K562 (cell line): Measurements from ENCODE around the gene MED13L. TPM values are rescaled to one million over a fixed set of nuclear protein-coding genes. Genes with fewer than 3 reads are reported as not detected.

ENCODE experiments used
- ATF7 ChIP-seq: fragments of 450-650 bp; IDR thresholded peaks from 2 replicates; pipeline ENCODE4 v1.7.1; 2014; ENCODE audit warnings: mild to moderate bottlenecking, moderate library complexity
- CHD2 ChIP-seq: IDR thresholded peaks from 2 replicates; pipeline ENCODE4 v1.6.1; 2011; ENCODE audit warnings: low read depth, low read length
- E2F6 ChIP-seq, 2 experiments: IDR thresholded peaks; 2 replicates each; pipeline ENCODE4 v1.6.1; 2011; ENCODE audit warnings: borderline replicate concordance in 1 of 2, control low read depth in 1 of 2, low read depth in 1 of 2, low read length in 1 of 2, mild to moderate bottlenecking in 1 of 2, mixed read lengths in 1 of 2, moderate library complexity in 1 of 2; ENCODE audit not compliant: insufficient read depth in 1 of 2, insufficient read length in 1 of 2, poor library complexity in 1 of 2, severe bottlenecking in 1 of 2; ENCODE audit errors: extremely low read depth in 1 of 2
- EGR1 ChIP-seq: fragments of 450-650 bp; conservative IDR thresholded peaks from 2 replicates; pipeline ENCODE4 v1.6.1; 2017; ENCODE audit warnings: mild to moderate bottlenecking
- ELK1 ChIP-seq: sonication (generic); formaldehyde crosslinking; IDR thresholded peaks from 2 replicates; pipeline ENCODE4 v1.8.1; 2022; ENCODE audit warnings: missing genetic modification reagents
- FOXJ2 ChIP-seq: fragments of 200-800 bp; sonication (Bioruptor generic); IDR thresholded peaks from 2 replicates; pipeline ENCODE4 v1.6.1; 2016; ENCODE audit warnings: missing genetic modification characterization, missing compliant biosample characterization
- RFX5 ChIP-seq: IDR thresholded peaks from 2 replicates; pipeline ENCODE4 v1.6.1; 2011; ENCODE audit warnings: low read depth, mild to moderate bottlenecking, improper control_type of control experiment, low read length
- SMARCA5 ChIP-seq: fragments of 450-650 bp; IDR thresholded peaks from 2 replicates; pipeline ENCODE4 v1.6.1; 2016
- YBX1 ChIP-seq: fragments of 450-650 bp; IDR thresholded peaks from 2 replicates; pipeline ENCODE4 v1.7.1; 2016; ENCODE audit warnings: mild to moderate bottlenecking
- ZBTB8A ChIP-seq: fragments of 450-650 bp; IDR thresholded peaks from 2 replicates; pipeline ENCODE4 v1.6.1; 2018; ENCODE audit warnings: mild to moderate bottlenecking, moderate library complexity; ENCODE audit not compliant: partially characterized antibody
- ZNF583 ChIP-seq: fragments of 250-450 bp; sonication (Bioruptor Pico); IDR thresholded peaks from 2 replicates; pipeline ENCODE4 v1.4.0; 2020
- ZNF586 ChIP-seq: fragments of 450-650 bp; formaldehyde crosslinking; conservative IDR thresholded peaks from 2 replicates; pipeline ENCODE4 v1.4.0; 2020; ENCODE audit warnings: mild to moderate bottlenecking, moderate library complexity
- polyA plus RNA-seq, 8 experiments: library from polyadenylated mRNA; depleted of rRNA in 4 of 8; stranded (reverse) in 5 of 8; unstranded in 3 of 8; fragments of >200 nt; fragmentation: Nextera tagmentation in 2 of 8; fragmentation: Illumina TruSeq in 1 of 8; extraction: Ambion mirVana in 2 of 8; extraction: Trizol in 1 of 8; gene quantifications; 2 replicates each; pipeline versions ENCODE4 v1.2.1 to v1.2.3, GENCODE V29; 2011 to 2014; ENCODE audit warnings: inconsistent platforms in 1 of 8, missing spikeins in 1 of 8
- total RNA-seq, 7 experiments: library from RNA; depleted of rRNA in 6 of 7; stranded (reverse); fragments of >200 nt in 6 of 7; fragmentation: Illumina TruSeq in 2 of 7; extraction: Trizol in 2 of 7; gene quantifications; 2 replicates each; pipeline versions ENCODE4 v1.2.1 to v1.2.3, GENCODE V29; 2011 to 2021; ENCODE audit warnings: low replicate concordance in 1 of 7
- TF ChIP-seq, protein P1 (sequence below): fragments of 450-650 bp; IDR thresholded peaks from 2 replicates; pipeline ENCODE4 v1.6.1; 2016; ENCODE audit warnings: mild to moderate bottlenecking, moderate library complexity
- TF ChIP-seq, protein P2 (sequence below), 3 experiments: fragments of 200-800 bp in 1 of 3; sonication (Bioruptor generic) in 1 of 3; sonication (generic) in 1 of 3; formaldehyde crosslinking in 1 of 3; IDR thresholded peaks; 2 replicates each; pipeline versions ENCODE4 v1.6.1 to v1.8.0; 2016 to 2022; ENCODE audit warnings: mild to moderate bottlenecking in 2 of 3, missing compliant biosample characterization in 2 of 3, missing genetic modification characterization in 2 of 3, missing genetic modification reagents in 1 of 3

MED13L gene
- total and polyA plus RNA-seq, 9 of the 15 experiments (the other 6 are each of a cell fraction or from before 2014, with no cell fraction given) = 13.4 to 90.3 (median 36.9) TPM

GRCh38 chr12:115918763-115919162 is 358.7 kb downstream of the MED13L start (continued):
- TF ChIP-seq ELK1 (CRISPR knock-in tag) (no peak), CHD2 (peak; percentile 88), FOXJ2 (tag) (no peak), ZBTB8A (no peak), EGR1 (no peak), YBX1 (no peak), ATF7 (no peak), SMARCA5 (no peak), RFX5 (no peak), ZNF586 (CRISPR knock-in tag) (no peak), ZNF583 (no peak), E2F6 (IDR thresholded peaks at IDR 0.05; ENCODE audit: borderline replicate concordance in 1 of 2, extremely low read depth in 1 of 2, insufficient read depth in 1 of 2, insufficient read length in 1 of 2, low read depth in 1 of 2, low read length in 1 of 2, poor library complexity in 1 of 2, severe bottlenecking in 1 of 2) (peak in 1 of 2 experiments; percentile 25)
- TF ChIP-seq, protein P1, sequence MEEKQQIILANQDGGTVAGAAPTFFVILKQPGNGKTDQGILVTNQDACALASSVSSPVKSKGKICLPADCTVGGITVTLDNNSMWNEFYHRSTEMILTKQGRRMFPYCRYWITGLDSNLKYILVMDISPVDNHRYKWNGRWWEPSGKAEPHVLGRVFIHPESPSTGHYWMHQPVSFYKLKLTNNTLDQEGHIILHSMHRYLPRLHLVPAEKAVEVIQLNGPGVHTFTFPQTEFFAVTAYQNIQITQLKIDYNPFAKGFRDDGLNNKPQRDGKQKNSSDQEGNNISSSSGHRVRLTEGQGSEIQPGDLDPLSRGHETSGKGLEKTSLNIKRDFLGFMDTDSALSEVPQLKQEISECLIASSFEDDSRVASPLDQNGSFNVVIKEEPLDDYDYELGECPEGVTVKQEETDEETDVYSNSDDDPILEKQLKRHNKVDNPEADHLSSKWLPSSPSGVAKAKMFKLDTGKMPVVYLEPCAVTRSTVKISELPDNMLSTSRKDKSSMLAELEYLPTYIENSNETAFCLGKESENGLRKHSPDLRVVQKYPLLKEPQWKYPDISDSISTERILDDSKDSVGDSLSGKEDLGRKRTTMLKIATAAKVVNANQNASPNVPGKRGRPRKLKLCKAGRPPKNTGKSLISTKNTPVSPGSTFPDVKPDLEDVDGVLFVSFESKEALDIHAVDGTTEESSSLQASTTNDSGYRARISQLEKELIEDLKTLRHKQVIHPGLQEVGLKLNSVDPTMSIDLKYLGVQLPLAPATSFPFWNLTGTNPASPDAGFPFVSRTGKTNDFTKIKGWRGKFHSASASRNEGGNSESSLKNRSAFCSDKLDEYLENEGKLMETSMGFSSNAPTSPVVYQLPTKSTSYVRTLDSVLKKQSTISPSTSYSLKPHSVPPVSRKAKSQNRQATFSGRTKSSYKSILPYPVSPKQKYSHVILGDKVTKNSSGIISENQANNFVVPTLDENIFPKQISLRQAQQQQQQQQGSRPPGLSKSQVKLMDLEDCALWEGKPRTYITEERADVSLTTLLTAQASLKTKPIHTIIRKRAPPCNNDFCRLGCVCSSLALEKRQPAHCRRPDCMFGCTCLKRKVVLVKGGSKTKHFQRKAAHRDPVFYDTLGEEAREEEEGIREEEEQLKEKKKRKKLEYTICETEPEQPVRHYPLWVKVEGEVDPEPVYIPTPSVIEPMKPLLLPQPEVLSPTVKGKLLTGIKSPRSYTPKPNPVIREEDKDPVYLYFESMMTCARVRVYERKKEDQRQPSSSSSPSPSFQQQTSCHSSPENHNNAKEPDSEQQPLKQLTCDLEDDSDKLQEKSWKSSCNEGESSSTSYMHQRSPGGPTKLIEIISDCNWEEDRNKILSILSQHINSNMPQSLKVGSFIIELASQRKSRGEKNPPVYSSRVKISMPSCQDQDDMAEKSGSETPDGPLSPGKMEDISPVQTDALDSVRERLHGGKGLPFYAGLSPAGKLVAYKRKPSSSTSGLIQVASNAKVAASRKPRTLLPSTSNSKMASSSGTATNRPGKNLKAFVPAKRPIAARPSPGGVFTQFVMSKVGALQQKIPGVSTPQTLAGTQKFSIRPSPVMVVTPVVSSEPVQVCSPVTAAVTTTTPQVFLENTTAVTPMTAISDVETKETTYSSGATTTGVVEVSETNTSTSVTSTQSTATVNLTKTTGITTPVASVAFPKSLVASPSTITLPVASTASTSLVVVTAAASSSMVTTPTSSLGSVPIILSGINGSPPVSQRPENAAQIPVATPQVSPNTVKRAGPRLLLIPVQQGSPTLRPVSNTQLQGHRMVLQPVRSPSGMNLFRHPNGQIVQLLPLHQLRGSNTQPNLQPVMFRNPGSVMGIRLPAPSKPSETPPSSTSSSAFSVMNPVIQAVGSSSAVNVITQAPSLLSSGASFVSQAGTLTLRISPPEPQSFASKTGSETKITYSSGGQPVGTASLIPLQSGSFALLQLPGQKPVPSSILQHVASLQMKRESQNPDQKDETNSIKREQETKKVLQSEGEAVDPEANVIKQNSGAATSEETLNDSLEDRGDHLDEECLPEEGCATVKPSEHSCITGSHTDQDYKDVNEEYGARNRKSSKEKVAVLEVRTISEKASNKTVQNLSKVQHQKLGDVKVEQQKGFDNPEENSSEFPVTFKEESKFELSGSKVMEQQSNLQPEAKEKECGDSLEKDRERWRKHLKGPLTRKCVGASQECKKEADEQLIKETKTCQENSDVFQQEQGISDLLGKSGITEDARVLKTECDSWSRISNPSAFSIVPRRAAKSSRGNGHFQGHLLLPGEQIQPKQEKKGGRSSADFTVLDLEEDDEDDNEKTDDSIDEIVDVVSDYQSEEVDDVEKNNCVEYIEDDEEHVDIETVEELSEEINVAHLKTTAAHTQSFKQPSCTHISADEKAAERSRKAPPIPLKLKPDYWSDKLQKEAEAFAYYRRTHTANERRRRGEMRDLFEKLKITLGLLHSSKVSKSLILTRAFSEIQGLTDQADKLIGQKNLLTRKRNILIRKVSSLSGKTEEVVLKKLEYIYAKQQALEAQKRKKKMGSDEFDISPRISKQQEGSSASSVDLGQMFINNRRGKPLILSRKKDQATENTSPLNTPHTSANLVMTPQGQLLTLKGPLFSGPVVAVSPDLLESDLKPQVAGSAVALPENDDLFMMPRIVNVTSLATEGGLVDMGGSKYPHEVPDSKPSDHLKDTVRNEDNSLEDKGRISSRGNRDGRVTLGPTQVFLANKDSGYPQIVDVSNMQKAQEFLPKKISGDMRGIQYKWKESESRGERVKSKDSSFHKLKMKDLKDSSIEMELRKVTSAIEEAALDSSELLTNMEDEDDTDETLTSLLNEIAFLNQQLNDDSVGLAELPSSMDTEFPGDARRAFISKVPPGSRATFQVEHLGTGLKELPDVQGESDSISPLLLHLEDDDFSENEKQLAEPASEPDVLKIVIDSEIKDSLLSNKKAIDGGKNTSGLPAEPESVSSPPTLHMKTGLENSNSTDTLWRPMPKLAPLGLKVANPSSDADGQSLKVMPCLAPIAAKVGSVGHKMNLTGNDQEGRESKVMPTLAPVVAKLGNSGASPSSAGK = peak; percentile 61
- TF ChIP-seq, protein P2, sequence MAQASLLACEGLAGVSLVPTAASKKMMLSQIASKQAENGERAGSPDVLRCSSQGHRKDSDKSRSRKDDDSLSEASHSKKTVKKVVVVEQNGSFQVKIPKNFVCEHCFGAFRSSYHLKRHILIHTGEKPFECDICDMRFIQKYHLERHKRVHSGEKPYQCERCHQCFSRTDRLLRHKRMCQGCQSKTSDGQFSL (CRISPR knock-in tag; IDR thresholded peaks at IDR 0.05) = no peak
- TF ChIP-seq, protein P2 (tag; IDR thresholded peaks at IDR 0.05) = no peak
